Mesenchymal stem cell (in vitro differentiated cells and primary cell): ENCODE measurements around the gene CLIC4.
A peak's percentile ranks its signal among the peaks of the same experiment; 100 is the strongest.

Experiments used
- DNase-seq: peaks from one replicate; pipeline ENCODE4 v3.0.0-alpha.2; 2013
- H2AFZ ChIP-seq: one replicate; pipeline ENCODE4 v1.6.1; 2013; ENCODE audit warnings: low read depth, mild to moderate bottlenecking, control low read depth, inconsistent platforms, low read length, moderate library complexity
- H2AK5ac ChIP-seq: 2 replicates; pipeline ENCODE4 v1.6.1; 2013; ENCODE audit warnings: low read length, moderate library complexity, mild to moderate bottlenecking, inconsistent platforms; ENCODE audit not compliant: severe bottlenecking
- H2BK120ac ChIP-seq: one replicate; pipeline ENCODE4 v1.6.1; 2013; ENCODE audit warnings: low read depth, mild to moderate bottlenecking, inconsistent platforms, low read length, moderate library complexity
- H2BK12ac ChIP-seq, 2 experiments: one replicate each; pipeline ENCODE4 v1.6.1; 2013; ENCODE audit warnings: inconsistent platforms in 2 of 2, low read length in 2 of 2, mild to moderate bottlenecking in 2 of 2, moderate library complexity in 2 of 2, control low read depth in 1 of 2
- H2BK15ac ChIP-seq: one replicate; pipeline ENCODE4 v1.6.1; 2013; ENCODE audit warnings: mild to moderate bottlenecking, low read depth, inconsistent platforms; ENCODE audit not compliant: poor library complexity, severe bottlenecking
- H2BK5ac ChIP-seq: 2 replicates; pipeline ENCODE4 v1.6.1; 2013; ENCODE audit warnings: low read depth, mild to moderate bottlenecking, low read length, control low read depth, inconsistent platforms; ENCODE audit not compliant: poor library complexity, severe bottlenecking
- H3K14ac ChIP-seq, 2 experiments: one replicate each; pipeline ENCODE4 v1.6.1; 2013; ENCODE audit warnings: inconsistent platforms in 2 of 2, low read length in 2 of 2, control low read depth in 1 of 2, mild to moderate bottlenecking in 1 of 2, moderate library complexity in 1 of 2
- H3K18ac ChIP-seq, 2 experiments: one replicate each; pipeline ENCODE4 v1.6.1; 2013; ENCODE audit warnings: inconsistent platforms in 2 of 2, low read length in 2 of 2, control low read depth in 1 of 2, low read depth in 1 of 2, mild to moderate bottlenecking in 1 of 2
- H3K23ac ChIP-seq, 2 experiments: one replicate each; pipeline ENCODE4 v1.6.1; 2013; ENCODE audit warnings: inconsistent platforms in 2 of 2, low read length in 2 of 2, mild to moderate bottlenecking in 2 of 2, moderate library complexity in 2 of 2, control low read depth in 1 of 2
- H3K27ac ChIP-seq: 2 replicates; pipeline ENCODE4 v1.5.1; 2013; ENCODE audit warnings: mild to moderate bottlenecking, moderate library complexity, low read length, control low read depth, inconsistent platforms; ENCODE audit not compliant: poor library complexity, severe bottlenecking
- H3K27me3 ChIP-seq, 2 experiments: 2 replicates each; pipeline versions ENCODE4 v1.6.1 to v1.7.0; 2013; ENCODE audit warnings: low read length in 2 of 2, mild to moderate bottlenecking in 2 of 2, moderate library complexity in 2 of 2, control low read depth in 1 of 2, inconsistent platforms in 1 of 2; ENCODE audit not compliant: control insufficient read depth in 1 of 2, insufficient read depth in 1 of 2
- H3K36me3 ChIP-seq, 2 experiments: 2 replicates each; pipeline versions ENCODE4 v1.6.1 to v1.7.0; 2013; ENCODE audit warnings: low read length in 2 of 2, control low read depth in 1 of 2, inconsistent platforms in 1 of 2, low read depth in 1 of 2, mild to moderate bottlenecking in 1 of 2; ENCODE audit not compliant: insufficient read depth in 2 of 2, control insufficient read depth in 1 of 2
- H3K4ac ChIP-seq, 2 experiments: one replicate each; pipeline ENCODE4 v1.6.1; 2013; ENCODE audit warnings: inconsistent platforms in 2 of 2, low read length in 2 of 2, mild to moderate bottlenecking in 2 of 2, moderate library complexity in 2 of 2, control low read depth in 1 of 2, low read depth in 1 of 2
- H3K4me1 ChIP-seq: 2 replicates; pipeline ENCODE4 v1.6.1; 2013; ENCODE audit warnings: low read depth, low read length, control low read depth; ENCODE audit not compliant: control insufficient read depth, insufficient read depth
- H3K4me2 ChIP-seq: 2 replicates; pipeline ENCODE4 v1.6.1; 2013; ENCODE audit warnings: low read length, mild to moderate bottlenecking, inconsistent platforms; ENCODE audit not compliant: poor library complexity, severe bottlenecking
- H3K4me3 ChIP-seq, 2 experiments: 2 replicates each; pipeline versions ENCODE4 v1.5.1 to v1.7.0; 2013; ENCODE audit warnings: low read length in 2 of 2, mild to moderate bottlenecking in 2 of 2, control low read depth in 1 of 2, low read depth in 1 of 2; ENCODE audit not compliant: insufficient read depth in 1 of 2
- H3K79me1 ChIP-seq: replicated peaks from 2 replicates; pipeline ENCODE4 v1.6.1; 2013; ENCODE audit warnings: mild to moderate bottlenecking, control low read depth, low read length, inconsistent platforms; ENCODE audit not compliant: poor library complexity, severe bottlenecking
- H3K9ac ChIP-seq: 2 replicates; pipeline ENCODE4 v1.7.0; 2013; ENCODE audit warnings: mild to moderate bottlenecking, low read length, moderate library complexity
- H3K9me3 ChIP-seq: 2 replicates; pipeline ENCODE4 v1.7.0; 2013; ENCODE audit warnings: mild to moderate bottlenecking, low read length; ENCODE audit not compliant: control insufficient read depth
- H4K8ac ChIP-seq: one replicate; pipeline ENCODE4 v1.6.1; 2013; ENCODE audit warnings: inconsistent platforms, mild to moderate bottlenecking, low read length, moderate library complexity
- H4K91ac ChIP-seq: one replicate; pipeline ENCODE4 v1.6.1; 2013; ENCODE audit warnings: mild to moderate bottlenecking, low read length, inconsistent platforms
- WGBS: methylation state at CpG from one replicate; pipeline ENCODE4 v1.1.7; 2013; ENCODE audit warnings: mixed read lengths; 5-methylcytosine and 5-hydroxymethylcytosine counted together

The CLIC4 gene

DNA sequence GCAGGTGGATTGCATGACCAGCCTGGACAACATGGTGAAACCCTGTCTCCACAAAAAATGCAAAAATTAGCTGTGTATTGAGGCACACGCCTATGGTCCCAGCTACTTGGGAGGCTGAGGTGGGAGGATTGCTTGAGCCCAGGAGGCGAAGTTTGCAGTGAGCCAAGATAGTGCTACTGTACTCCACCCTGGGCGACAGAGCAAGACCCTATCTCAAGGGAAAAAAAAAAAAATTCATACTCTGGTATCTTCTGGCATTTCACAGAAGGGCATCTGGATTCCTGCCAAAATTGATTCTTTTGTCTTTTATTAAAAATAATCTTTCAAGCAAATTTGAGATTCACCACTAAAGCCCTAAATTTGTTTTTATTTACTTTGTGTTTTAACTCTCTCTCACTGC, 19.2 kb downstream of the CLIC4 start:
- peak overlapping the region in 1 of 2 experiments; percentile 58 for H3K4ac ChIP-seq
- H2BK5ac ChIP-seq: no peak overlapping the region
- H3K18ac ChIP-seq: peak overlapping the region in 1 of 2 experiments; percentile 21
- no peak overlapping the region for H4K91ac ChIP-seq
- DNase-seq: no peak
- no peak overlapping the region for H3K4me2 ChIP-seq
- H3K14ac ChIP-seq: peak overlapping the region in 1 of 2 experiments; percentile 81
- H2BK15ac ChIP-seq: no peak overlapping the region
- H3K4me1 ChIP-seq: peaks cover 15% of the 10 kb centered on the region
- H3K27me3 ChIP-seq: no peaks in the 10 kb centered on the region
- H2AK5ac ChIP-seq: no peak overlapping the region
- WGBS: 91% methylated on average over 3 of the region's 3 CpGs
- no peak overlapping the region for H2BK120ac ChIP-seq
- no peak overlapping the region for H3K4me3 ChIP-seq
- no peak overlapping the region for H2AFZ ChIP-seq
- H4K8ac ChIP-seq: no peak overlapping the region
- no peaks in the 10 kb centered on the region for H3K79me1 ChIP-seq
- H3K9ac ChIP-seq: peak overlapping the region; percentile 44
- peaks cover 6 to 19% of the 10 kb centered on the region in 2 experiments for H3K36me3 ChIP-seq
- no peak overlapping the region for H3K27ac ChIP-seq
- H2BK12ac ChIP-seq: no peak overlapping the region
- H3K23ac ChIP-seq: no peak overlapping the region
- H3K9me3 ChIP-seq: no peaks in the 10 kb centered on the region

DNA sequence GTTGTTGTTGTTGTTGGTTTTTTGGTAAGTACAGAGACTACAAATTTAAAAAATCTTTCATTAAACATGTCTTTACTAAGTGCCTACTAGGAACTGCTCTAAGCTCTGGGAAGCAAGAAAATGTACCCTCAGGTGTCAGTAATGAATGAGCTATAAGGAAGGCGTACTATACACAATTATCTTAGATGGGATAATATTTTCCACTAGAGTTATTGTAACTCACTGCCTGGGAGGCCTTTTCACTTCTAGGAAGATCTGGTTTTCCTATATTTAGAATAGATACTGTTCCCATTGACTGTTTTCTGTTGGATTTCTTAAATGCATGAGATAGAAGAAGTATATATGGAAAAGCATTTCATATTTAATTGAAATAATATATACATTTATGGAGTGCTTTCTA, 19.6 kb downstream of the CLIC4 start:
- H3K14ac ChIP-seq: no peak overlapping the region
- peaks cover 3 to 15% of the 10 kb centered on the region in 2 experiments for H3K36me3 ChIP-seq
- no peaks in the 10 kb centered on the region for H3K27me3 ChIP-seq
- no peak overlapping the region for H3K4me2 ChIP-seq
- DNase-seq: peak; percentile 54
- H4K8ac ChIP-seq: no peak overlapping the region
- no peaks in the 10 kb centered on the region for H3K9me3 ChIP-seq
- WGBS: no CpG with 5 or more reads among the region's 1 CpG
- H2BK12ac ChIP-seq: no peak overlapping the region
- H3K4me3 ChIP-seq: no peak overlapping the region
- H3K4ac ChIP-seq: no peak overlapping the region
- no peak overlapping the region for H2AK5ac ChIP-seq
- no peak overlapping the region for H2BK120ac ChIP-seq
- no peaks in the 10 kb centered on the region for H3K79me1 ChIP-seq
- H2BK5ac ChIP-seq: no peak overlapping the region
- H3K27ac ChIP-seq: no peak overlapping the region
- H3K23ac ChIP-seq: no peak overlapping the region
- no peak overlapping the region for H2BK15ac ChIP-seq
- H3K9ac ChIP-seq: peak overlapping the region; percentile 44
- H3K4me1 ChIP-seq: peaks cover 16% of the 10 kb centered on the region
- no peak overlapping the region for H3K18ac ChIP-seq
- no peak overlapping the region for H4K91ac ChIP-seq
- H2AFZ ChIP-seq: no peak overlapping the region

DNA sequence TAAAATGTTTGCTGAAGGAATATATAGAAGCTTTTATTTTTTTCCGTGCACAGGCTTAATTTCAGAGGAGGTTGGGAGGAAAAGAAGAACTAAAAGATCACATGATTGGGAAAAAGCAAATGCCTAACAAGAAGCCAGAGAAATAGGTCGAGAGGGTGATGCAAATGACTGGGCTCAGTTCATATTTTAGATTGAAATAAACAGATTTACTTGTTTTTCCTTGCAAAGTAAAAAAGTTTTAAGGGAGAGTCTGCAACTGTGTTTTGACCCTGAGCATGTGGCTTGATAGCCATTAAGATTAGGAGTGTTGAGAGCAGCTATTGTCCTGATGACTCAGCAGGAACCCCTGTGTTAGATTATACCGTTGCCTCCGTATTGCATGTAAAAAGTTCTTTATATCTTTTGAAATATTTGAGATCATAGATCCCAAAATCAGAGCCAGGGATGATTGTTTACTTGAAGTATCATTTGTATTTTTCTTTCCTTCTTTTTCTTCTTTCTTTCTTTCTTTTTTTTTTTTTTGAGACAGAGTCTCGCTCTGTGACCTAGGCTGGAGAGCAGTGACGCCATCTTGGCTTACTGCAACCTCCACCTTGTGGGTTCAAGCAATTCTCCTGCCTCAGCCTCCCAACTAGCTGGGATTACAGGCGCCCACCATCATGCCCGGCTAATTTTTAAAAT, 20.2 kb downstream of the CLIC4 start:
- Histone ChIP-seq H3K18ac (no peak overlapping the region), H3K14ac (no peak overlapping the region), H3K36me3 (peaks cover 3 to 11% of the 10 kb centered on the region in 2 experiments), H3K79me1 (no peaks in the 10 kb centered on the region), H3K27ac (no peak overlapping the region), H3K4me2 (no peak overlapping the region), H3K23ac (no peak overlapping the region), H2BK15ac (peak overlapping the region; percentile 3), H3K4me3 (no peak overlapping the region), H2AFZ (no peak overlapping the region), H4K8ac (no peak overlapping the region), H2AK5ac (no peak overlapping the region), H3K9ac (peak overlapping the region; percentile 44), H2BK120ac (no peak overlapping the region), H3K9me3 (no peaks in the 10 kb centered on the region), H4K91ac (no peak overlapping the region), H3K4me1 (peaks cover 14% of the 10 kb centered on the region), H2BK12ac (no peak overlapping the region), H3K27me3 (no peaks in the 10 kb centered on the region), H3K4ac (no peak overlapping the region), H2BK5ac (no peak overlapping the region)
- 79% methylated on average over 4 of the region's 8 CpGs for WGBS
- DNase-seq: peak; percentile 82

DNA sequence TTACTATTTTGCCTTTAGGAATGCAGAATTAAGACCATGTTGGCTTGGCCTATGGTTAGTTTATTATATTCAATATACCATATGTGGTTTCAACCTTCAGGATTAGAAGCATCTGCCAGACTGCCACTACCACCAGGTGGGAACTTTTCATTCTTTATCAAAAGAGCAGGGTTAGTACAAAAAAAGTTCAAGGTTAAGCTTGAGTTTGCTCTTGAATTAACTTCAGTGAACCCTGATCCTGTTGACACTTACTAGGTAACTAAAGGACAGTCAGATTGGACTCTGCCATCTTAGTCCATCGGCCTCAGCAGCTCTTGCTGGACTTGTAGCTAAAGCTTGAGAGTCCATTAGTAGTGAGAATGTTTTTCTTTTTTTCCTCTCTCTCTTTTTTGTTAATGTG, 22.1 kb downstream of the CLIC4 start:
- Histone ChIP-seq H2BK5ac (no peak overlapping the region), H2BK15ac (no peak overlapping the region)

More for the DNA sequence above, 22.1 kb downstream of the CLIC4 start:
- no peak overlapping the region for H4K91ac ChIP-seq
- H3K18ac ChIP-seq: no peak overlapping the region
- no peak overlapping the region for H2AK5ac ChIP-seq
- no peak for DNase-seq
- no peak overlapping the region for H3K4me3 ChIP-seq
- WGBS: 87% methylated on average over 1 of the region's 1 CpG
- peaks cover 15% of the 10 kb centered on the region for H3K4me1 ChIP-seq
- H2BK120ac ChIP-seq: no peak overlapping the region
- H3K27me3 ChIP-seq: no peaks in the 10 kb centered on the region
- H3K79me1 ChIP-seq: no peaks in the 10 kb centered on the region
- H3K9ac ChIP-seq: no peak overlapping the region
- H2BK12ac ChIP-seq: no peak overlapping the region
- no peaks in the 10 kb centered on the region for H3K9me3 ChIP-seq
- no peak overlapping the region for H4K8ac ChIP-seq
- H3K4me2 ChIP-seq: no peak overlapping the region
- no peak overlapping the region for H3K4ac ChIP-seq
- H3K14ac ChIP-seq: no peak overlapping the region
- H3K23ac ChIP-seq: no peak overlapping the region
- H3K36me3 ChIP-seq: peaks cover 3 to 6% of the 10 kb centered on the region in 2 experiments
- H2AFZ ChIP-seq: no peak overlapping the region
- no peak overlapping the region for H3K27ac ChIP-seq
